NT2/D1 (cell line): Measurements from ENCODE around the gene SLC28A2.

Experiments used
- DNase-seq: peaks from one replicate; pipeline ENCODE4 v3.0.0-alpha.2; 2011; ENCODE audit warnings: low read depth, low spot score
- H3K27me3 ChIP-seq: 2 replicates; pipeline ENCODE4 v1.6.0; 2011; ENCODE audit warnings: mild to moderate bottlenecking; ENCODE audit not compliant: insufficient read length, insufficient read depth
- H3K36me3 ChIP-seq: 2 replicates; pipeline ENCODE4 v1.6.1; 2011; ENCODE audit warnings: mild to moderate bottlenecking, low read length, mixed read lengths; ENCODE audit not compliant: insufficient read depth, insufficient read length
- H3K4me1 ChIP-seq: 2 replicates; pipeline ENCODE4 v1.5.1; 2011; ENCODE audit not compliant: insufficient read depth, insufficient read length
- H3K4me3 ChIP-seq: 2 replicates; pipeline ENCODE4 v1.5.1; 2011; ENCODE audit warnings: low read depth; ENCODE audit not compliant: insufficient read length
- H3K9ac ChIP-seq: 2 replicates; pipeline ENCODE4 v1.6.0; 2011; ENCODE audit warnings: low read depth; ENCODE audit not compliant: insufficient read length
- H3K9me3 ChIP-seq: 2 replicates; pipeline ENCODE4 v1.5.1; 2011; ENCODE audit warnings: mild to moderate bottlenecking, low read length; ENCODE audit not compliant: insufficient read depth
- SUZ12 ChIP-seq: IDR thresholded peaks from 2 replicates; pipeline ENCODE4 v1.6.1; 2011; ENCODE audit not compliant: insufficient read length, insufficient read depth; ENCODE audit errors: extremely low read depth
- YY1 ChIP-seq: IDR thresholded peaks from 2 replicates; pipeline ENCODE4 v1.6.1; 2011; ENCODE audit not compliant: insufficient read length, insufficient read depth
- ZNF274 ChIP-seq: IDR thresholded peaks from 2 replicates; pipeline ENCODE4 v1.6.1; 2011; ENCODE audit warnings: mild to moderate bottlenecking, low read depth, low read length

SLC28A2 gene

GRCh38 chr15:45319472-45320214 lies 67.6 kb downstream of the SLC28A2 start:
- no peaks in the 10 kb centered on the region for H3K36me3 ChIP-seq
- no peaks in the 10 kb centered on the region for H3K9me3 ChIP-seq
- H3K4me1 ChIP-seq: no peaks in the 10 kb centered on the region
- H3K9ac ChIP-seq: no peak overlapping the region
- TF ChIP-seq ZNF274: no peak
- no peak for TF ChIP-seq SUZ12
- TF ChIP-seq YY1: no peak
- no peaks in the 10 kb centered on the region for H3K27me3 ChIP-seq
- no peak overlapping the region for H3K4me3 ChIP-seq
- DNase-seq: no peak

- no peaks in the 10 kb centered on the region for H3K4me1 ChIP-seq
- no peaks in the 10 kb centered on the region for H3K36me3 ChIP-seq
- H3K27me3 ChIP-seq: no peaks in the 10 kb centered on the region
- H3K9ac ChIP-seq: no peak overlapping the region
- no peak for DNase-seq
- H3K4me3 ChIP-seq: no peak overlapping the region
- TF ChIP-seq SUZ12 (no peak), ZNF274 (no peak), YY1 (no peak)
- H3K9me3 ChIP-seq: no peaks in the 10 kb centered on the region
Measured at GRCh38 chr15:45320581-45321205, 68.7 kb downstream of the SLC28A2 start.

GRCh38 chr15:45326280-45326679 lies 74.2 kb downstream of the SLC28A2 start:
- Histone ChIP-seq H3K27me3 (no peaks in the 10 kb centered on the region), H3K4me1 (no peaks in the 10 kb centered on the region), H3K4me3 (no peak overlapping the region), H3K36me3 (no peaks in the 10 kb centered on the region), H3K9ac (no peak overlapping the region), H3K9me3 (no peaks in the 10 kb centered on the region)
- peak; percentile 16 for DNase-seq
- TF ChIP-seq ZNF274 (no peak), YY1 (no peak), SUZ12 (no peak)

- Histone ChIP-seq H3K27me3 (no peaks in the 10 kb centered on the region), H3K4me3 (no peak overlapping the region), H3K36me3 (no peaks in the 10 kb centered on the region), H3K9ac (no peak overlapping the region), H3K4me1 (no peaks in the 10 kb centered on the region), H3K9me3 (no peaks in the 10 kb centered on the region)
- TF ChIP-seq ZNF274 (no peak), YY1 (no peak), SUZ12 (no peak)
- no peak for DNase-seq
Measured at GRCh38 chr15:45326741-45327140, 74.7 kb downstream of the SLC28A2 start.
